Upper lobe of right lung (tissue), 1 donor: ENCODE data around the gene TTF2. TPM values are rescaled to one million over a fixed set of nuclear protein-coding genes. Genes with fewer than 3 reads are reported as not detected.

Source experiments
- ATAC-seq: fragments of 200-7000 bp; cut with Tn5 transposase; one replicate; pipeline ENCODE4 v1.9.1; 2020; ENCODE audit warnings: mild to moderate bottlenecking, moderate library complexity
- DNase-seq: peaks from one replicate; pipeline ENCODE4 v3.0.0-alpha.2; 2020
- H3K27ac ChIP-seq: fragments of 200-600 bp; one replicate; pipeline ENCODE4 v1.8.0; 2022
- H3K27me3 ChIP-seq: fragments of 200-600 bp; one replicate; pipeline ENCODE4 v1.8.0; 2022; ENCODE audit warnings: mild to moderate bottlenecking
- H3K36me3 ChIP-seq: fragments of 200-600 bp; one replicate; pipeline ENCODE4 v1.8.0; 2022
- H3K4me1 ChIP-seq: fragments of 200-600 bp; one replicate; pipeline ENCODE4 v1.8.0; 2022
- H3K4me3 ChIP-seq: fragments of 200-600 bp; one replicate; pipeline ENCODE4 v1.8.0; 2022; ENCODE audit warnings: mild to moderate bottlenecking
- H3K9me3 ChIP-seq: fragments of 200-600 bp; one replicate; pipeline ENCODE4 v1.8.0; 2022
- intact Hi-C: fragments of 100-400 bp; cut with DNase I; formaldehyde crosslinking; loops from one replicate; pipeline ENCODE4 v1.11.0; 2022
- total RNA-seq: library from RNA; stranded (reverse); fragmentation: NEBNext Ultra II Directional; extraction: Animal tissue kit (Norgen Biotek cat#: 25700); gene quantifications from one replicate; pipeline ENCODE4 v1.2.1, GENCODE V29; 2021
- TF ChIP-seq, protein P1 (sequence below): fragments of 200-600 bp; IDR thresholded peaks from one replicate; pipeline ENCODE4 v1.8.0; 2022; ENCODE audit warnings: antibody characterized with exemption
- donor health status: DM: no; HTN: yes; CAD: no; lungs with severe emphysema.

TTF2 gene
- total RNA-seq, 1 donor from 2014 or later = 14.8 TPM

DNA sequence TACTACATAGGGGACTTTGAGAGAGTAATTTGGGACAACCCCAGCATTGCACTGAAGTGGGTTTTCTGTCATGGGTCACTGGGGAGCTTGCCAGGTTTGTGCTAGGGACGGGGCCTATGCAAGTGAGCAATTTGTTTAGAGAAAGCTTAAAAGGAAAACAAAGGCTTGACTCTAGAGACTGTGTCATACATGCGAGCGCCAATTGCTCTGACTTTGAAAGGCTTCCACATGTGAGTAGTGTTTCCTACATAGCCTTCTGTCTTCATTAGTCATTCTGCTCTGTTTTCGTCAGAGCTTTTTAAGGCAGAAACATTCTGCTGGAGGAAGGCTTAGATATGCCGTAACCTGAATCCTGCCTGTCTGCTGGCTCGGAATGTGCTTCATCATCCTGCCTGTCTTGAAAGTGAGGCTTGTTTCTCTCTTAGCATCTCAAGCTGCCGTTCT lies 33.0 kb downstream of the TTF2 start:
- intact Hi-C loops = no loop called here
- DNase-seq = no peak
- TF ChIP-seq, protein P1, sequence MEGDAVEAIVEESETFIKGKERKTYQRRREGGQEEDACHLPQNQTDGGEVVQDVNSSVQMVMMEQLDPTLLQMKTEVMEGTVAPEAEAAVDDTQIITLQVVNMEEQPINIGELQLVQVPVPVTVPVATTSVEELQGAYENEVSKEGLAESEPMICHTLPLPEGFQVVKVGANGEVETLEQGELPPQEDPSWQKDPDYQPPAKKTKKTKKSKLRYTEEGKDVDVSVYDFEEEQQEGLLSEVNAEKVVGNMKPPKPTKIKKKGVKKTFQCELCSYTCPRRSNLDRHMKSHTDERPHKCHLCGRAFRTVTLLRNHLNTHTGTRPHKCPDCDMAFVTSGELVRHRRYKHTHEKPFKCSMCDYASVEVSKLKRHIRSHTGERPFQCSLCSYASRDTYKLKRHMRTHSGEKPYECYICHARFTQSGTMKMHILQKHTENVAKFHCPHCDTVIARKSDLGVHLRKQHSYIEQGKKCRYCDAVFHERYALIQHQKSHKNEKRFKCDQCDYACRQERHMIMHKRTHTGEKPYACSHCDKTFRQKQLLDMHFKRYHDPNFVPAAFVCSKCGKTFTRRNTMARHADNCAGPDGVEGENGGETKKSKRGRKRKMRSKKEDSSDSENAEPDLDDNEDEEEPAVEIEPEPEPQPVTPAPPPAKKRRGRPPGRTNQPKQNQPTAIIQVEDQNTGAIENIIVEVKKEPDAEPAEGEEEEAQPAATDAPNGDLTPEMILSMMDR = no peak
- Histone ChIP-seq H3K36me3 (peaks cover 20% of the 10 kb centered on the region), H3K9me3 (no peaks in the 10 kb centered on the region), H3K4me1 (no peaks in the 10 kb centered on the region), H3K4me3 (no peak overlapping the region), H3K27ac (no peak overlapping the region), H3K27me3 (no peaks in the 10 kb centered on the region)
- no peak for ATAC-seq

DNA sequence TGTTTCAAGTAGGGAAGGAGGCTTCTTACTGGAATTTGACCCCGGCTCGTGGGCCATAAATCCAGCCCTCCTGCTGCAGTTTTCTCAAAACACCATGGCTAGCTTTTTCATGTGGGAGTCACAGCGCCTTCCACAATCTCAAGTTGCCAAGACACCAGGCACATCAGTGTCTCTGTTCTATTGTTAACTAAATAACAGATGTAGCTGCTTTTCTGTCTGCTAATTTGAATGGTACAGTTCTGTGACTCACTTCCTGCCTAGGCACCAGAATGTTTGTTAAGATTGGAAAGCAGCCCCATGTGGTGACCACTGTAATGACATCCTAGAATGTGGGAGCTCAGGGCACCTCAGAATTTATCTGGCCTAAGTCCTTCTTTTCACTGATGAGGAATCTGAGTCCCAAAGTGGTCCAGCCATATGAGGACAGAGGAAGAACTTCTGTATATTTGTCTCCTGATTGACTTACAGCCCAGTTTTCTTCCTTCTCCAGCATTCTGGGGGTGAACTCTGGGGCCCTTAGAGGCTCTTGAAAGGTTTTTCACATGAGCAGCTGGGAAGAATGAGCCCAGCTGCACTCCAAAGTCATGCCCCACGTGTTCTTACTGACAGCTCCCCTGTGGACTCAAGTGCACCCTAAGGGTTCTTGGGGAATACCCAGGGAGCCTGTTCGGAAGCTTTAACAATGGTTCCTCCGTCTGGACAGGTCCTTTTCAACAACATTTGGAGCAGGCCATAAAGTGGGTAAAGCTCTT lies 33.9 kb downstream of the TTF2 start:
- no peak overlapping the region for H3K4me3 ChIP-seq
- TF ChIP-seq, protein P1 = peak; percentile 24
- intact Hi-C loops = no loop called here
- no peaks in the 10 kb centered on the region for H3K4me1 ChIP-seq
- ATAC-seq = peak; percentile 56
- peaks cover 16% of the 10 kb centered on the region for H3K36me3 ChIP-seq
- DNase-seq = no peak
- H3K27ac ChIP-seq = no peak overlapping the region
- no peaks in the 10 kb centered on the region for H3K9me3 ChIP-seq
- no peaks in the 10 kb centered on the region for H3K27me3 ChIP-seq

DNA sequence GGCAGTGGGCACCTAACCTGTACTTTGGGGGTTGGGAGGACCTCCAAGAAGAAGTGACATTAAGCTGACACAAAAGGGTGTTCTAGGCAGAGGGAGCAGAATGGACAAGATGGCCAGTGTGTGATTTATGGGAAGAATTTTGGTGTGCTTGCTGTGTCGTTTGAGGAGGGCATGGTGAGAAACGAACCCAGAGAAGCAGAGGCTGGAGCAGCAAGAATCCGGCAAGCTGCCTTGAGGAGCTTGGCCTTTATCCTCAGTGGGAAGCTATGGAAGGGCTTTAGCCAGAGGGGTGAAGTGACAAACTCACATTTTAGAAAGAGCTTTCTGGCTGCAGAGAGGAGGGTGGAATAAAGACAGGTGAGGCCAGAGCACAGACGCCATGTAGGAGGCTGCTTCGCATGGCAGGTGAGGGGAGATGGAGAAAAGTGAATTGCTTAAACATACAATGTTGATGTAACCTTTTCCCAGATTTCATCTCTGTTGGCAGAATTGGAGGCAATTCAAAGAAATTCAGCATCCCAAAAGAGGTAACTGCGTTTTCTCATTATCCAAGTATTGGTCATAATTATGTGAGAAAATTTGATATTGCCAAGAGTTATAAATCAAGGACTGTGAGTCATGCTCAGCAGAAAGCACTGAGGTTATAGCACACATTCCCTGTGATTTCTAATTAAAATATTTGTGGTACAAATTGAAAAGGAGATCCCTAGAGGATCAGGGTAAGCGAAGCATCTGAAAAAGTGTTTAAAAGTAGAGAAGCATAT lies 34.9 kb downstream of the TTF2 start:
- Histone ChIP-seq H3K27ac (no peak overlapping the region), H3K4me3 (no peak overlapping the region), H3K9me3 (no peaks in the 10 kb centered on the region), H3K27me3 (no peaks in the 10 kb centered on the region), H3K36me3 (peaks cover 10% of the 10 kb centered on the region), H3K4me1 (no peaks in the 10 kb centered on the region)
- intact Hi-C loops = no loop called here
- no peak for ATAC-seq
- no peak for DNase-seq
- TF ChIP-seq, protein P1 = no peak

DNA sequence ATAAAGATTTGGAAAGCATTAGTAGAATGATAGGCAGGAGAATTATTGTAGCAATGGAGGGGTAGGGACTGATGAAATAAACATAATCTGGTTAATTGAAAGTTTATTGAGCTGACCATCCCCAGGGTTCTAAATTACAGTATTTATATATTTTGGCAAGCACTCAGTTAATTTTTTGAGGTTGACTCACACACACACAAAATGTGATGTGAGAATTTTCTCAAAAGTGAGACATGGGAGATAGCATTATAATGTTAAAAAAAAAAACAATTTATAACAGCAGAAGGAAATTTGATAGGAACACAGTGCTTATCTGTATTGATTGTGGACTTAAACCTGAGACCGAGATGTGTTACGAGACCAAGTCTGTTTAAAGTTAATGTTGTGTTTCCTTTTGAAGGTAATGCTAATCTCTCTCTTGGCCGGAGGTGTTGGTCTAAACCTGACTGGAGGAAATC lies 36.9 kb downstream of the TTF2 start:
- no peaks in the 10 kb centered on the region for H3K27me3 ChIP-seq
- DNase-seq (no peak), ATAC-seq (no peak)
- H3K9me3 ChIP-seq = no peaks in the 10 kb centered on the region
- no peak overlapping the region for H3K4me3 ChIP-seq
- peaks cover 7% of the 10 kb centered on the region for H3K36me3 ChIP-seq
- H3K4me1 ChIP-seq = no peaks in the 10 kb centered on the region
- no peak overlapping the region for H3K27ac ChIP-seq
- TF ChIP-seq, protein P1 = no peak
- intact Hi-C loops = no loop called here

DNA sequence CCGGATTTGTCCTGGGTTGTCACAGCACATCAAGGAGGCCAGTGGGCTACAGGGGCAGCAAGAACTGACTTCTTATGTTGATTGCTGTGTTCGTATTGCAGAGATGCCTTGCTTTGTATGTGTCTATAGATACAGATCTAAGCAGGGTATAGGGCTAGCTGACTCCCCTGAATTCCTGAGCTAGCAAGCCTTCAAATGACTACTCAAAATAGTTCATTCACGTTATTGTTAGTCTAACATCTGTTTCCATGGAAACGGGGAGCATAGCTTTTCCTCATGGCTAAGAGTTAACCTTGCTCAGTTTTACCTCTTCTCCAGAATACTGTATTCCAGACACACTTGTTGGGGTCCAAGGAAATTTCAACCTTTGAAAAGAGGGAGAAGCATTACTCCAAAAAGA lies 37.3 kb downstream of the TTF2 start:
- no peaks in the 10 kb centered on the region for H3K4me1 ChIP-seq
- intact Hi-C loops = no loop called here
- no peaks in the 10 kb centered on the region for H3K27me3 ChIP-seq
- H3K27ac ChIP-seq = no peak overlapping the region
- no peak for DNase-seq
- ATAC-seq = no peak
- H3K9me3 ChIP-seq = no peaks in the 10 kb centered on the region
- H3K4me3 ChIP-seq = no peak overlapping the region
- peaks cover 7% of the 10 kb centered on the region for H3K36me3 ChIP-seq
- TF ChIP-seq, protein P1 = no peak
